Stimulated activated naive CD4-positive, alpha-beta T cell treated with Interleukin-2 at 50 U/mL for 16 hours (primary cell): ENCODE data around the gene LIN7B.

Experiments
- DNase-seq: peaks from one replicate; lab custom pipeline; 2025; lab: John Stamatoyannopoulos, UW

The LIN7B gene

GRCh38 chr19:49165111-49165750, 51.1 kb downstream of the LIN7B start:
- no peak for DNase-seq

DNA sequence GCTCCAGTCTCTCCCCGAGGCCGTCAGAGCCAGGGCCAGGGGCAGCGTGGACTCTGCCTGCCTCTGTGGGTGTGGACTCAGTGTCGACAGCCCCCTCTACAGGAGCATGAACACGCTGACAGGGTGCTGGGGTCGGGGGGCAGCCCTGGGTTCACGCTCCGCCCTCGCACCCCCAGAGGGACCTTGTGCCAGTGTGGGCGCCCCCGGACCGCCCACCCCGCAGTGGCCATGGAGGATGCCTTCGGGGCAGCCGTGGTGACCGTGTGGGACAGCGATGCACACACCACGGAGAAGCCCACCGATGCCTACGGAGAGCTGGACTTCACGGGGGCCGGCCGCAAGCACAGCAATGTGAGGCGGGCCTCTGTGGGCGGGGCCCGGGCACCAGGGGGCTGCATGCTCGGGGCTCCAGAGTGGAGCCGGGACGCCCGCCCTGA, 51.7 kb downstream of the LIN7B start:
- DNase-seq = no peak

GRCh38 chr19:49167857-49168409, 53.8 kb downstream of the LIN7B start:
- DNase-seq = no peak
